NCI-H748 treated with DMSO at 0.1 percent for 48 hours (cell line): ENCODE results near the gene CRYGN.

Experiments used
- DNase-seq: peaks from one replicate; lab custom pipeline; 2025; lab: John Stamatoyannopoulos, UW

The CRYGN gene

DNA sequence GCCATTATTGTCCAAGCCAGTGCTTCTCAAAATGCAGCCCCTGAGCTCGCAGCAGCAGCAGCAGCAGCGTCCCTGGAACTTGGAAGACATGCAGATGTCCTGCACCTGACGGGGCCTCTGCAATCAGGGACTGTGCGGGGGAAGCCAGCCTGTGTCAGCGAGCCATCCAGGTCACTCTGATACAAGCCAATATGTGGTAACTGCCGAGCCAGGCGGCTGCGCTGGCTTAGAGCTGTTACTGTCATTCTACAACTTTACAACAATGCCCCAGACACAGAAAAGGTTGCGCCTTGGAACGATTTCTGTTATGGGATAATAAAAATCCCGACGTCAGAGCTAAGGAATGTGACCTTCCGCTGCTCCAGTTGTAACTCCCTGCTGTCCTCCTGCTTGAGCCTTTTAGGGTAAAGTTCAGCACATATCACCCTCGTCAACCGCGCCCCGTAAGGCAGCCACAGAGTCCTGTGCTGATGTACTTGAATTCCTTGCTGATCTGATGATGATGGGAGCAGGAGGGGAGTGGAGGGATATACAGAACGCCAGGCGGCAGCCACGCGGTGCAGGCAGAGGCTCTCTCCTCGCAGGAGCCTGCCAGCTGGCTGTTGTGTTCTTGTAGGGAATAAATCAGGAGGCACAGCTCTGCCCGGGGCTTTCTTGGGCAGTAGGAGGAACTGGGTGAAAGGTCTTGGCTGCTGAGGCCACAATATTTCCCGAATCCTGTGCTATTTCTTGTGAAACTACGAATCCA is 20.0 kb upstream of the CRYGN start:
- no peak for DNase-seq

DNA sequence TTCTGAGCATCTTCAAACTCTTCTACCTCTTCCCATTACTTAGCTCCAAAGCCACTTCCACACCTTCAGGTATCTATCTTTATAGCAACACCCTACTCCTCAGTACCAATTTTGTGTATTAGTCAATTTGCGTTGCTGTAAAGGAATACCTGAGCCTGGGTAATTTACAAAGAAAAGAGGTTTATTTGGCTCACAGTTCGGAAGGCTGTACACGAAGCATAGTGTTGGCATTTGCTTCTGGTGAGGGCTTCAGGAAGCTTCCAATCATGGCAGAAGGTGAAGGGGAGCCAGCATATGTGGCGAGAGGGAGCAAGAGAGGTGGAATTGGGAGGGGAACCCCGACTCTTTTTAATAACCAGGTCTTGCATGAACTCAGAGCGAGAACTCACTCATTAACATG is 17.6 kb upstream of the CRYGN start:
- DNase-seq, result no peak

DNA sequence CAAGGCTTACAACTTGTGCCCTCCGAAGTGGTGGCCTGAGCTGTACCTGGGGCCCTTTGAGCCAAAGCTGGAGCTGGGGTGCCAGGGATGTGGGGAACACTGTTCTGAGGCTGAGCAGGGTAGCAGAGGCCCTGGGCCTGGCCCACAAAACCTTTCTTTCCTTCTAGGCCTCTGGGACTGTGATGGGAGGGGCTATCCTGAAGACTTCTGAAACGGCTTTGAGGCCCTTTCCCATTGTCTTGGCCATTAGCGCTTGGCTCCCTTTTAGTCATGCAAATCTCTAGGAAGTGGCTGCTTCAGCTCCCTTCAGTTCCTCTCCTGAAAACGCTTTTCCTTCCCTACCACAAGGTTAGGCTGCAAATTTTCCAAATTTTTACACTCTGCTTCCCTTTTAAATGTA is 16.8 kb upstream of the CRYGN start:
- DNase-seq, result no peak

DNA sequence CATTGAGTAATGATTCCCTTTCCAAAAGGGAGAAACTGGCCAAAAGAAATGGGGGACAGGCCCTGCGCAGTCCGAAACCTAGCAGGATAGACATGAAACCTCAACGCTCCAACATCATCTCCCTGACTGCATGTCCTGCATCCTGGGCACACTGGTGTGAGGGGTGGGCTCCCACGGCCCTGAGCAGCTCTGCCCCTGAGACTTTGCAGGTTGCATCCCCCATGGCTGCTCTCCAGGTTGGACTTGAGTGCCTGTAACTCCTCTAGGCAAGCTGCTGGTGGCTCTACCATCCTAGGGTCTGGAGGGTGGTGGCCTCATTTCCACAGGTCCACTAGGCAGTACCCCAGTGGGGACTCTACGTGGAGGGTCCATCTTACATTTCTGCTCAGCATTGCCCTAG is 16.3 kb upstream of the CRYGN start:
- no peak for DNase-seq

DNA sequence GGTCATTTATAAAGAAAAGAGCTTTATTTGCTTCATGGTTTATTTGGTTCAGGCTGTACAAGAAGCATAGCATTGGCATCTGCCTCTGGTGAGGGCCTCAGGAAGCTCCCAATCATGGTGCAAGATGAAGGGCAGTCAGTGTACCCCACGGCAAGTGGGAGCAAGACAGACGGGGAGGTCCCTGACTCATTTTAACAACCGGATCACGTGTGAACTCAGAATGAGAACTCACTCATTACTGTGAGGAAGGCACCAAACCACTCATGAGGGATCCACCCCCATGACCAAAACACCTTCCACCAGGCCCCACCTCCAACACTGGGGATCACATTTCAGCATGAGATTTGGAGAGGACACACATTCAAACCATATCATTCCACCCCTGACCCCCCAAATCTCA is 15.7 kb upstream of the CRYGN start:
- DNase-seq, result no peak

DNA sequence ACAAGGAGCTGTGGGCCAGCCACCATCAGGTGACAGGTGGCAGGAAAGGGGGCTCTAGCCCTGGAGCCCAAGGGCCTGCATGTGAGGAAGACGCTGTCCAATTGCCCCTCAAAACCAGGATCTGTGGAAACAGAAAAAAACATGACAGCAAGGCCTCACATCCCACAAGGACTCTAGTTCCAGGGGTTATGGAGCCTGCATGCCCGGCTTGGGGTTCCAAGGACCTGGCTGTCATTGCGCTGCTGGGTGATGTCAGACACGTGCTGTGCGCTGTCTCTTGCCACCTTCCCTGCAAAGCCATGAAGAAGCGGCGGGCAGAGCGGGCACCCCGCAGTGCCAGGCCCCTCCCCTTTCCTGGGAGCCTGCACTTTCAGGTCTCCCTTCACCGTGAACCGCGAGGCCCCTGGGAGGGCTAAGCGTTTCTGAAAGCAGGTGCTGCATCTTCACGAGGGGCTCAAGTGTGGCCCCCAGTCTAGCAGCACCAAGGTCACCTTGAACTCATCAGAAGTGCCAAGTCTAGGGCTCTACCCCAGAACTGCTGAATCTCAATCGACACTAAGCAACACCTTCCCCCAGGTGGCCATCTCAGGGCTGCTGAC is 15.1 kb upstream of the CRYGN start:
- DNase-seq, result no peak

DNA sequence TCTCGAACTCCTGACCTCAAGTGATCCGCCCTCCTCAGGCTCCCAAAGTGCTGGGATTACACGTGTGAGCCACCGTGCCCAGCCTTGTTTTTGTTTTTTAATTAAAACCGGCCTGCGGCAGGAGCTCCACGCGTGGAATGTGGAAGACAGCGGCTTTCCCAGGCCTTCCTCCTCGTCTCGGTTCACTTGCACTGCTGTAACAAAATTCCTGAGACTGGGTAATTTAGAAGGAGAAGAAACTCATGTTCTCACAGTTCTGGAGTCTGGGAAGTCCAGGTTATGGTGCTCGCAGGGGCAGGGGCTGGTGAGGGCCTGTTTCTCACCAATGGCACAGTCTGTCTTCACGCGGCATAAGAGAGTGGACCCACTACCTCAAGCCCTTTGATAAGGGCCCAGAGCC is 14.4 kb upstream of the CRYGN start:
- no peak for DNase-seq

DNA sequence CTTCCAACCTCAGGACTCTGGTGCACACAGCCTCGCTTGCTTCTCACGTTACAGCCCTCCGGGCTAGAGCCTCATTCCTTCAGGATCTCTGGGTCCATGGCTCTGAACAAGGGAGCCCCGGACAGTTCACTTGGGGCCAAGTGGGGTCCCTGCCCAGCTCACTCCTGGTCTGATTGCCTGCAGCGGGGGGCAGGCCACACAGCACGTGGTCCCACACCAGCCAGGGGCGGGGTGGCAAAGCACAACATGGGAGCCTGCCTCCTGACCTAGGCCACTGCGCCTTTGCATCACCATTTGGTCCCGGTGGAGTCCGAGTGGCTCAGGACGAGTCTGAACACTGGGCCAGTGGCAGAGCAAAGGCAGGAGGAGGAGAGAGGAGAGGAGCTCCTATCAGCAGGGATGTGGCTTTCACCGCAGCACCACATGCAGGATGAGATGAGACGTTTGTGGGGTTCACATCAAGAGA is 13.4 kb upstream of the CRYGN start:
- DNase-seq, result no peak

DNA sequence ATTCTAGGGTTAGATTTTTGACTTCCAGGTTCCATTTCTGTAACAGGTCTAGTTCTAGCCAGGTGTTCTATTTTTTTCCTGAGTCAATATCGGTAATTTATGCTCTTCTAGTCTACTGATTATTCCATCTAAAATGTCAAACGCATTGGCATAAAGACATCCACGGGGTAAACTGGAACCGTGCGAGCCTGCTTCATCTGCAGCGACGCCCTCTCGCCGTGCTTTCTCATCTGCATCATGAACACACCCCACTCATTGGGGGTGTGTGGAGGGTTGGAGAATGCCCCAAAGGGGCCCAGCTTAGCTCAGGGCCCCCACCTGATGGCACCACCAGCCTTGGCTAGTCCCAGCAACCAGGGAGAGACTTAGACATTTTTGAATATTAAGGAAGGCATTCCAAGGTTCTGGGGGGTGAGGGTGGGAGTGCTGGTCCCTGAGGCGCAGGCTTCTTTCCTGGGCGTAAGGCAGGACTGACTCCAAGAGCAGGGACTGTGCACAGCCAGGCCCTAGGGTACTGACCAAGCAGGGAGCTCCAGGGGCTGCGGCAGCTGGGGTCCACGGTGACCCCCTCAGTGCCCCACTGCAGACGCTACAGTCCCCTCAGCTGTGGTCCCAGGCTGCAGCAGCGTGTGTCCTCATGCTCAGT is 12.9 kb upstream of the CRYGN start:
- DNase-seq, result no peak

DNA sequence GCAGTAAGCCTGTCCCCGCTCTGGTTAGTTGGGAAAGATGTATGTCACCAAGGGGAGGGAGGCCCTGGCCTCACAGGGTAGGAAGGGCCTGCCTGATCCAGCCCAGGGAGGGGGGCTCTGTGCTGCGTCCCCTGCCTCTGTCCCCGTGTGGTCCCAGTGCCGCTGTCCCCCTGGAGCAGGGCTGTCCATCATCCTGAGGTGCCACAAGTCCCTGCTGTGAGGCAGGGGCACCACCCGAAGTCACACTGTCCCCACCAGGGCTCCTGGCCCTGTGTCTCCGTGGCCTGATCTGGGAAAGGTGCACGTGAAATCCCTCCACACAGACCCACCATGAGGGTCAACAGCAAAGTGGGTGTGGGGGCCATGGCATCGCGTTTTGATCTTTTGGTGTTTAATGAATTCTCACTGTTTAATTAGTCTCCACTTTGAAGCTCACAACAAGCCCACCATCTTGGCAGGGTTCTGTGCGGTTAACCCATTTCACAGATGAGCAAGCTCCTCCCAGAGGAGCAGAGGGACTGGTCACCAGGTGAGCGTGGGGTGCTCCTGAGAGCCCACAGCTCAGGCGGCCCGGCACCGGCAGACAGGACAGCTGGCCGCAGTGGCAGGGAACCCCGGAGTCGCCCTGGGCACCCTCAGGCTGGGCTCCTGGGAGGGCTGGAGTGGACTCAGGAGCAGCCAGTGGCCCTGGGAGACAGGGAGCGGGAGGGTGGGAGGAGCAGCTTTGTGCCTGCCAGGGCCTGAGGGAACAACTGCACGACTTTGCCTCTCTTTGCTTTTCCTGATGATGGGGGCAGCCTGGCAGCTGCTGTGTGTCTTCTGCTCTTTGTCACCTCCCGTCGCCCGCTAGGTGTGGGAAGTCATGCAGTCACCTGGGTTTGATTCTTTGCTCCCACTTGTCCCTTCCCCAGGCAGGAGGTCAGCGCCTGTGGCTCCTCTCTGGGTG is 12.0 kb upstream of the CRYGN start:
- DNase-seq, result no peak

DNA sequence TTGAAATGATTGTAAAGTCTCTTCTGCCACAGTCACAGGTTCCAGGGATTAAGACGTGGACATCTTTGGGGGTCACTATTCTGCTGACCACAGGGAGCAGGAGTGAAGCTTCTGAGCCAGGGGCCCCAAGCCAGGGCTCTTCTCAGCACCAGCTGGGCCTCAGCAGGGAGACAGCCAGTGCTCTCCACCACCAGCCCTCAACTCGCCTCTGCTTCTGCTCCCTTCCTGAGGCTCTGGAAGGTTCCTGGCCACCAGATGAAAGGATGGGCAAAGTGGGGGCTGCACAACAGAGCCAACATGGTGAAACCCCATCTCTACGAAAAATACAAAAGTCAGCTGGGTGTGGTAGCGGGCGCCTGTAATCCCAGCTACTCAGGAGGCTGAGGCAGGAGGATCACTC is 11.2 kb upstream of the CRYGN start:
- DNase-seq, result no peak

DNA sequence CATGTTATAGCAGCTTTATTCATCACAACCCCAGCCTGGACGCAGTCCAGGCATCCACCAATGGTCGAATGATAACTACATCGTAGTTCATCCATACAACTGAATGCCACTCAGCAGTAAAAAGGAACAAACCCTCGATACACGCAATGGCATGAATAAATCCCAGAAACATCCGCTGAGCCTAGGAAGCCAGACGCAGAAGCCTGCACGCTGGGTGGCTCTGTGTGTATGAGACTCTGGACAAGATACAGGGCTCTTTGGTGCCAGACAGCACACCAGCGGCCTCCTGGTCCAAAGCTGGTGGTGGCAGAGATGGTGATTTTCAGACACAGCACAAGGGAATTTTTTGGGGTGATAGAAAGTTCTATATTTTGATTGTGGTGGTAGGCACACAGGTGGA is 10.0 kb upstream of the CRYGN start:
- DNase-seq, result no peak

DNA sequence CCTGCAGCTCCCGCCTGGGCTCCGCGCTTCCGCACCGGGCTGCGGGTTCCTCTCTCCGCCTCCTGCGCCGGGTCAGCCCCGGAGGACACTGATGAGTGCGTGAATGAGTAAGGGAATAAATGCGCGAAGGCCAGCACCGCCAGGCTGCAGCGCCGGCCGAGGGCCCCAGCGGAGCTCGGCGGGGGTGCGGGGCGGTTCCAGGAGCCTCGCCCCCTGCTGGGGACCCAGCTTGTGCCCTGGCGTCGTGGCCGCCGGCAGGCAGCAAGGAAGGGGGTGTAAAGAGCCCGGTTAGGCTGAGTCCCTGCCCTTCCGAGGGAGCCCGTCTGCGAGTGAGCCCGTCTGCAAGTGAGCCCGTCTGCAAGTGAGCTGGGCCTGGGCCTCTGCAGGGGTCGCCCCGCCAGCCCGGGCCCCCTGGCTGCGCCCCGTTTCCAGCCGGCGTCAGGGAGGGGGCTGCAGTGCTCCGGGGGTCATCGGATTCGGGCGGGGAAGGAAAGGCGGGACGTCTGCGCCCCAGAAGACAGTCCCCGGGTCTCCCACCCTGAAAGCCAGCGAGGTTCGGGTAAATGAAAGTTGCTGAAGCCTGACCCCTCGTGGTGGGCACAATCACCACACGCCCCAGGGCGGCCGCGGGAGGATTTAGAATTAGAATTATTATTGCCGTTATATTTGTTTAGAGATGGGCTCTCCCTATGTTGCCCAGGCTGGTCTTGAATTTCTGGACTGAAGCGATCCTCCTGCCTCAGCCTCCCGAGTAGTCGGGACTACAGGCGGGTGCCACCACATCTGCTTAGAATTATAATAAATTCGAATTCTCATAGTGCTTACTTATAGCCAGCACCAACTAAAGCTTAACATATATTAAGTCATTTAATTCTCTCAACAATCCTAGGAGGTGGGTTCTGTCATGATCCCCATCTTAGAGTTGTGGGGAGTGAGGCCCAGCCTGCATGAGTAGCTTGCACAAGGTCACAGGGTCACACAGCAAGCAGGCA is 8.6 kb upstream of the CRYGN start:
- no peak for DNase-seq

DNA sequence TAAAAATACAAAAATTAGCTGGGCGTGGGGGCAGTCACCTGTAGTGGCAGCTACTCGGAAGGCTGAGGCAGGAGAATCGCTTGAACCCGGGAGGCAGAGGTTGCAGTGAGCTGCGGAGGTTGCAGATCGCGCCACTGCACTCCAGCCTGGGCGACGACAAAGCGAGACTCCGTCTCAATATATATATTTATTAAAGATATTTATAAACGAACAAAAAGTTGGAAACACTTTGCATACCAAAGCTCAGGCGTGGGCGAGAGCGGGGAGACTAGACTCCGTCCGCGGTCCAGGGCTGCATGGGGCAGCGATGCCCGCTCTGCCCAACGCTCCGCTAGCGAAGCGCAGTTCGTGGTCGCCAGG is 7.9 kb upstream of the CRYGN start:
- DNase-seq, result no peak

DNA sequence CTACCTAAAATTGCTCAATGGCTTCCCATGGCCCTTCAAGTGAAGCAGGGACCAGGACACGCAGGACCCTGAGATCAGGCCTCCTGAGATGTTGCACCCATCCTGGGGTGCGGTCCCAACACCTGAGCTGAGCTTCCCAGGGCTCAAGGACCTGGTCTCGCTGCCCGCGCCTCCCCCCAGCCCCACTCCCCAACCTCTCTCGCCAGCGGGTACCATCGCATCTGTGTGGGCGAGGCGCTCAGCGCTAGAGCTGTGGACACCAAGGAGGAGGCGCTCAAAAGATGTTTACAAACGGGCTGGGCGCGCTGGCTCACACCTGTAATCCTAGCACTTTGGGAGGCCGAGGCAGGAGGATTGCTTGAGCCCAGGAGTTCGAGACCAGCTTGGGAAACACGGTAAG is 7.4 kb upstream of the CRYGN start:
- no peak for DNase-seq

DNA sequence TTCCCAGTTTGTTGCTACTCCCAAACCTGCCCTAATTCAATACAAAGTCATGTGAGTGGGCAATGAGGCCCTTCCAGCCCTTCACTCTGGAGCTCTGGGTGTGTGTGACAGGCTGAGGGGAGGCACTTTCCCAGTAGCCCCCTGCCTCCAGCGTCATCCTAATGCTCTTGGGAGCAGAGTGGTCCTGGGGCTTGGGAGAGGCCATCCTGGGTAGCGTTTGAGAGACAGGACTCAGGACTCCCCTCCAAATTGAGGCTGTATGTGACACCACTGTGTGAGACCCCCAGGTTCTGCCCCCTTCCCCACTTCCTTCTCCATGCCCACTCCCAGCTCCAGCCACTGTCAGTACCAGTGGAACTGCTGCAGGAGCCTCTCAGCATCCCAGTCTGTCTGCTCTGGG is 6.5 kb upstream of the CRYGN start:
- DNase-seq, result no peak

DNA sequence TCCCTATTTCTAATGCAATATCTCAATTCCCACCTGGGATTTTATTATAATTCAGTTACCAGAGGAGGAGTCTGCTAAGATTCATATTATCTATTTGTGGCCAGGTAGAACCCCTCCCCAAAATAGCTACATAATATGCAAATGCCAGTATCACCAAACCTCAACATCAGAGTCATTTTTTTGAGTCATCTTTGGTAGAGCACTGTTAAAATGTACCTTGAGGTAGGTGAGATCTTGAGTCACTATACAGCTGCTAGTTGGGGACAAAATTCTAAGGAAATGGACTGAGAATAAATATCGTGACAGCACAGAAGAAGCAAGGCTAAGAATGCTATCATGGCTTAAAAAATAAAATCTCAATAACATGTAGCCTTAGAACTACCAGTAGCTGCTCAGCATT is 4.7 kb upstream of the CRYGN start:
- DNase-seq, result no peak

DNA sequence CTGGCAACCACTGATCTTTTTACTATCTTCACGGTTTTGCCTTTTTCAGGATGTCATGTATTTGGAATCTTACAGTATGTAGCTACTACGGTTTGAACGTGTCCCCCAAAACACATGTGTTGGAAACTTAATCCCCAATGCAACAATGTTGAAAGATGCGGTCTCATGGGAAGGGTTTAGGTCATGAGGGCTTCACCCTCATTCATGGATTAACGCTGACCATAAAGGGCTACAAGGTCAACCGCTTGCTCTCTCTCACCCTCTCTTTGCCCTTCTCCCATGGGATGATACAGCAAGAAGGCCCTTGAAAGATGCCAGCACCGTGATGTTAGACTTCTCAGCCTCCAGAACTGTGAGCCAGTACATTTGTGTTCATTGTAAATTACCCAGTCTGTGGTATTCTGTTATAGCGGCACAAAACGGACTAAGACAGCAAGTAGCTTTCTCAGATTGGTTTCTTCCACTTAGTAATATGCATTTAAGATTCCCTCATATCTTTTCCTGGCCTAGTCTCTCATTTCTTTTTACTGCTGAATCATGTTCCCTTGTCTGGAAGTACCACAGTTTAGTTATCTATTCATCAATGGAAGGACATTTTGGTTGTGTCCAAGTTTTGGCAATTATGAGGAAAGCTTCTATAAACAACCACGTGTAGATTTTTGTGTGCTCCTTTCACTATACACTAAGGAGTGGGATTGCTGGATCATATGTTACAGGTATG is 3.0 kb upstream of the CRYGN start:
- DNase-seq, result no peak

DNA sequence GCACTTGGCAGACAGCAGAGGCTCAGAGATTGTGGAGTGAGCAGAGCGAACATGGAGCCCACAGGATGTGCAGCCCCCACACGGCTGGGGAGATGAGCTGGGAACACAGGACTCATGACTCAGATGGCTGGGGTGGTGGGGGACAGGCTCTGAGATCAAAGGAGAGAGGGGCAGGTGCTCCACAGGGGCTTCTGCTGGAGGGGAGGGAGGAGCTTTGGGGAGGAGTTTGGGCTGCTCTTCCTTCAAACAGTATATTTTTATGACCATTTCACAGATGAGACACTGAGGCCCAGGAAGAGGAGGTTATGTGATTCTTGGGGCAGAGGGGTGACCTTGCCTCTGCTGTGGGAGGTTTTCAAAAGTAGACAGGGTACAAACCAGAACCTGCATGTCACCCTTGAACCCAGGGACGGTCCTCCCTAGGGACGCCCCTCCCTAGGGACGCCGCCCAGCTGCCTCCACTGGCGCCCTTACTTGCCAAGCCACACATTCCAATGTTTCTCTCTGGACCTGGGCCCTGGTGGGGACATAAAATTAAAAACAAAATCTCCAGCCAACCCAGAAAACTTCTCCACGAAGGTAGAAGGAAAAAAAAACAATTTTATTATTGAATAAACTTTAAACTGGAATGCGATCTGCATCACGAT is 981 bp upstream of the CRYGN start:
- no peak for DNase-seq
